ENCODE measurements around the gene SDC3.

- TF ChIP-seq, protein P1, sequence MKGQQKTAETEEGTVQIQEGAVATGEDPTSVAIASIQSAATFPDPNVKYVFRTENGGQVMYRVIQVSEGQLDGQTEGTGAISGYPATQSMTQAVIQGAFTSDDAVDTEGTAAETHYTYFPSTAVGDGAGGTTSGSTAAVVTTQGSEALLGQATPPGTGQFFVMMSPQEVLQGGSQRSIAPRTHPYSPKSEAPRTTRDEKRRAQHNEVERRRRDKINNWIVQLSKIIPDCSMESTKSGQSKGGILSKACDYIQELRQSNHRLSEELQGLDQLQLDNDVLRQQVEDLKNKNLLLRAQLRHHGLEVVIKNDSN (IDR thresholded peaks at IDR 0.05) = no peak
- TF ChIP-seq NFIC (IDR thresholded peaks at IDR 0.05) (no peak), REST (IDR thresholded peaks at IDR 0.05; ENCODE audit: low read depth) (no peak), TEAD4 (IDR thresholded peaks at IDR 0.05) (no peak), RAD21 (IDR thresholded peaks at IDR 0.05; ENCODE audit: low read depth) (no peak), TCF12 (IDR thresholded peaks at IDR 0.05; ENCODE audit: low read depth) (no peak), CREB1 (IDR thresholded peaks at IDR 0.05; ENCODE audit: low read depth) (no peak), EP300 (IDR thresholded peaks at IDR 0.05; ENCODE audit: borderline replicate concordance) (no peak), CEBPB (IDR thresholded peaks at IDR 0.05) (no peak)
- TF ChIP-seq, protein P2, sequence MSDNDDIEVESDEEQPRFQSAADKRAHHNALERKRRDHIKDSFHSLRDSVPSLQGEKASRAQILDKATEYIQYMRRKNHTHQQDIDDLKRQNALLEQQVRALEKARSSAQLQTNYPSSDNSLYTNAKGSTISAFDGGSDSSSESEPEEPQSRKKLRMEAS (IDR thresholded peaks at IDR 0.05) = no peak
Measured at GRCh38 chr1:30876451-30877204, 31.9 kb downstream of the SDC3 start.

Measured in Ishikawa (cell line).